Calu3 (cell line): ENCODE data around the gene ECHDC3. TPM values are rescaled to one million over a fixed set of nuclear protein-coding genes. Genes with fewer than 3 reads are reported as not detected.

Source experiments
- BruUV-seq: library from RNA; stranded (reverse); fragments of 400-500 nt; replicated peaks from 2 replicates; lab custom pipeline; 2021; lab: Mats Ljungman, UMichigan
- CTCF ChIA-PET: fragments of 300-600 bp; sonication (Branson Sonifier 250); formaldehyde crosslinking; loops from one replicate; lab custom pipeline; 2022; ENCODE audit warnings: antibody characterized with exemption; lab: Charles Lee
- DNase-seq: peaks from one replicate; pipeline ENCODE4 v3.0.0; 2022
- H3K27ac Mint-ChIP-seq: one replicate; pipeline ENCODE4 v1.8.0; 2022; ENCODE audit warnings: mixed read lengths; ENCODE audit not compliant: unreplicated experiment
- H3K27me3 Mint-ChIP-seq: one replicate; pipeline ENCODE4 v1.8.0; 2022; ENCODE audit warnings: mixed read lengths; ENCODE audit not compliant: unreplicated experiment
- H3K36me3 Mint-ChIP-seq: one replicate; pipeline ENCODE4 v1.8.0; 2022; ENCODE audit warnings: mild to moderate bottlenecking, moderate library complexity, mixed read lengths; ENCODE audit not compliant: insufficient read depth, unreplicated experiment
- H3K4me1 Mint-ChIP-seq: one replicate; pipeline ENCODE4 v1.8.0; 2022; ENCODE audit warnings: mild to moderate bottlenecking, low read depth, mixed read lengths; ENCODE audit not compliant: unreplicated experiment
- H3K4me3 Mint-ChIP-seq: one replicate; pipeline ENCODE4 v1.8.0; 2022; ENCODE audit warnings: mild to moderate bottlenecking, low read depth, moderate library complexity, mixed read lengths; ENCODE audit not compliant: unreplicated experiment
- H3K9me3 Mint-ChIP-seq: one replicate; pipeline ENCODE4 v1.8.0; 2022; ENCODE audit warnings: low read depth, mixed read lengths; ENCODE audit not compliant: unreplicated experiment
- CTCF ChIP-seq: fragments of 200-600 bp; IDR thresholded peaks from one replicate; pipeline ENCODE4 v1.8.0; 2022; ENCODE audit warnings: antibody characterized with exemption; ENCODE audit not compliant: unreplicated experiment
- intact Hi-C: fragments of 100-400 bp; cut with micrococcal nuclease; formaldehyde crosslinking; loops from one replicate; pipeline ENCODE4 v1.10.0; 2022; ENCODE audit not compliant: unreplicated experiment
- total RNA-seq: library from RNA; stranded (reverse); gene quantifications from 2 replicates; pipeline ENCODE4 v1.2.3, GENCODE V29; 2022

Gene ECHDC3
- total RNA-seq, 1 experiment from 2014 or later: 24.7 TPM

GRCh38 chr10:11761431-11761830 is 19.2 kb downstream of the ECHDC3 start:
- Mint-ChIP-seq H3K4me3 (no peak overlapping the region), H3K27ac (no peak overlapping the region), H3K4me1 (no peaks in the 10 kb centered on the region), H3K27me3 (no peaks in the 10 kb centered on the region), H3K36me3 (peaks cover 21% of the 10 kb centered on the region), H3K9me3 (no peaks in the 10 kb centered on the region)
- DNase-seq: no peak
- CTCF ChIA-PET: no interaction called here
- TF ChIP-seq CTCF: no peak
- intact Hi-C loops: no loop called here
- BruUV-seq: no TSS peak

DNA sequence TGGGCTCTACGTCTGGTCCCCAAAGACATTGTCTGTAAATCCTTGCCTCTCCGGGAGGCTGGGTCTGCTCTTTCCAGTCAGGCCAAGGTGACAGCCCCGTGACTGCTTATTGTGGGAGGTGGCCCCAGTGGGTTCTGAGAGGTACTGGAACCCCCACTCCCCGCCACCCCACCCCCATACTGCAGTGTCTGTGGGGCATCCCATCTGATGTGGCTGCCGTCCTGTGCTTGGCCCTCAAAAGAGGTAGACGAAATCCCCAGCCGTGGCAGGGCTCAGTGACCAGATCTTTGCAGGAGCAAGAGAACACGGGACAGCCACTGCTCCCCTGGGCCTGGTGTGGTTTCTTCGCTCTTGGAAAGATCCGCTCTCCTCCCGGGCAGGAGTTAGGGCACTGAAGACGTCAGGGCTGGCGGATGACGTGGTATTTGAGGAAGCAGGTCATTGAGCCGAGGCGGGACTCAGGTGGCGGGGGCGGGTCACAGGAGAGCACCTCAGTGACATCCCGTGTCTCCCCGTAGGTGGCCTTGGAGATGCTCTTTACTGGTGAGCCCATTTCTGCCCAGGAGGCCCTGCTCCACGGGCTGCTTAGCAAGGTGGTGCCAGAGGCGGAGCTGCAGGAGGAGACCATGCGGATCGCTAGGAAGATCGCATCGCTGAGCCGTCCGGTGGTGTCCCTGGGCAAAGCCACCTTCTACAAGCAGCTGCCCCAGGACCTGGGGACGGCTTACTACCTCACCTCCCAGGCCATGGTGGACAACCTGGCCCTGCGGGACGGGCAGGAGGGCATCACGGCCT is 20.7 kb downstream of the ECHDC3 start:
- no peaks in the 10 kb centered on the region for H3K4me1 Mint-ChIP-seq
- no peak overlapping the region for H3K4me3 Mint-ChIP-seq
- no peak for TF ChIP-seq CTCF
- H3K36me3 Mint-ChIP-seq: peaks cover 18% of the 10 kb centered on the region
- no TSS peak for BruUV-seq
- CTCF ChIA-PET: no interaction called here
- intact Hi-C loops: no loop called here
- no peak overlapping the region for H3K27ac Mint-ChIP-seq
- H3K9me3 Mint-ChIP-seq: no peaks in the 10 kb centered on the region
- no peaks in the 10 kb centered on the region for H3K27me3 Mint-ChIP-seq
- no peak for DNase-seq

GRCh38 chr10:11763501-11763861 is 21.3 kb downstream of the ECHDC3 start:
- no peak for TF ChIP-seq CTCF
- Mint-ChIP-seq H3K27me3 (no peaks in the 10 kb centered on the region), H3K4me3 (no peak overlapping the region), H3K36me3 (peaks cover 15% of the 10 kb centered on the region), H3K4me1 (no peaks in the 10 kb centered on the region), H3K9me3 (no peaks in the 10 kb centered on the region), H3K27ac (no peak overlapping the region)
- intact Hi-C loops: no loop called here
- BruUV-seq: no TSS peak
- DNase-seq: no peak
- CTCF ChIA-PET: no interaction called here

- CTCF ChIA-PET: no interaction called here
- H3K27ac Mint-ChIP-seq: no peak overlapping the region
- no peak for DNase-seq
- H3K27me3 Mint-ChIP-seq: no peaks in the 10 kb centered on the region
- no peak overlapping the region for H3K4me3 Mint-ChIP-seq
- no peak for TF ChIP-seq CTCF
- intact Hi-C loops: no loop called here
- no peaks in the 10 kb centered on the region for H3K4me1 Mint-ChIP-seq
- BruUV-seq: no TSS peak
- no peaks in the 10 kb centered on the region for H3K9me3 Mint-ChIP-seq
- peaks cover 15% of the 10 kb centered on the region for H3K36me3 Mint-ChIP-seq
These were observed 23.0 kb downstream of the ECHDC3 start for GRCh38 chr10:11765141-11765540.
